Spleen (tissue), 7 donors: ENCODE data around the gene C19orf85.

Source experiments
- POLR2AphosphoS5 ChIP-seq, 3 donors: sonication (generic); formaldehyde crosslinking; IDR thresholded peaks; one replicate each; pipeline ENCODE4 v1.5.1; 2017; ENCODE audit warnings: antibody characterized with exemption in 3 of 3
- TF ChIP-seq, protein P1 (sequence below), 11 experiments: fragments of 200-600 bp in 7 of 11; fragments of 450-650 bp in 4 of 11; sonication (generic) in 4 of 11; IDR thresholded peaks in 8 of 11; conservative IDR thresholded peaks in 3 of 11; 1 replicate in 7 of 11; 2 replicates in 4 of 11; pipeline versions ENCODE4 v1.4.0 to v1.8.0; 2016 to 2021; ENCODE audit warnings: antibody characterized with exemption in 11 of 11, inconsistent platforms in 4 of 11, mild to moderate bottlenecking in 1 of 11
- donor health status: DM: no; HTN: no; CAD: no; lungs with moderate emphysema.
- donor health status: DM: no; HTN: no; CAD: no.
- donor health status: DM: no; HTN: no; CAD: no.

DNA sequence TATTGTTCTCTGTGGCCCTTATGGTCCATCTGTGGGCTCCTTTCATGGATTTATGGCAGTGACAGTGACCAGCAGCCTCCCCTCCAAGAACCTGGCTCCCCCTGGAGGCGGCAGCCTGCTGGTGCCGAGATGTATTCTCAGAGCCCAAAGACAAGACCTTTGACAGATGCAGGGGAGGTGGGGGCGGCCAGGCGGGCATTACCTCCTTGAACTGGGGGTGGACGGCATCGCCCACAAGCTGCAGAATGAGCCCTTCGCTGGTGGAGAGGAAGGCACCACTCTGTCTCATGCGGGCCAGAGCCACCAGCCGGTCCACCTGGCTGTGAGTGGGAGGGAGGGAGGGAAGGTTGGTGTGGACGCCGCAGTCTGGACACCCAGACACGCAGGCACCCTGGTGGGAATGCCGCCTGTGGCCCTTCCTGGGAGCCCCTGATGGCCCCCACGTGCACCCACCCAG lies 9.7 kb downstream of the C19orf85 start:
- TF ChIP-seq, protein P1, sequence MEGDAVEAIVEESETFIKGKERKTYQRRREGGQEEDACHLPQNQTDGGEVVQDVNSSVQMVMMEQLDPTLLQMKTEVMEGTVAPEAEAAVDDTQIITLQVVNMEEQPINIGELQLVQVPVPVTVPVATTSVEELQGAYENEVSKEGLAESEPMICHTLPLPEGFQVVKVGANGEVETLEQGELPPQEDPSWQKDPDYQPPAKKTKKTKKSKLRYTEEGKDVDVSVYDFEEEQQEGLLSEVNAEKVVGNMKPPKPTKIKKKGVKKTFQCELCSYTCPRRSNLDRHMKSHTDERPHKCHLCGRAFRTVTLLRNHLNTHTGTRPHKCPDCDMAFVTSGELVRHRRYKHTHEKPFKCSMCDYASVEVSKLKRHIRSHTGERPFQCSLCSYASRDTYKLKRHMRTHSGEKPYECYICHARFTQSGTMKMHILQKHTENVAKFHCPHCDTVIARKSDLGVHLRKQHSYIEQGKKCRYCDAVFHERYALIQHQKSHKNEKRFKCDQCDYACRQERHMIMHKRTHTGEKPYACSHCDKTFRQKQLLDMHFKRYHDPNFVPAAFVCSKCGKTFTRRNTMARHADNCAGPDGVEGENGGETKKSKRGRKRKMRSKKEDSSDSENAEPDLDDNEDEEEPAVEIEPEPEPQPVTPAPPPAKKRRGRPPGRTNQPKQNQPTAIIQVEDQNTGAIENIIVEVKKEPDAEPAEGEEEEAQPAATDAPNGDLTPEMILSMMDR (IDR thresholded peaks at IDR 0.05 in 8 of 11, conservative IDR thresholded peaks at IDR 0.05 in 3 of 11): peak in 10 of 11 experiments; percentile 15 to 66 (median 46)
- no peak for TF ChIP-seq POLR2AphosphoS5 (IDR thresholded peaks at IDR 0.05)
